Progenitor cell of endocrine pancreas (in vitro differentiated cells): ENCODE results near the gene PCCA. TPM values are rescaled to one million over a fixed set of nuclear protein-coding genes. Genes with fewer than 3 reads are reported as not detected.

Source experiments
- DNase-seq: peaks from one replicate; pipeline ENCODE4 v3.0.0; 2021; ENCODE audit warnings: low spot score; ENCODE audit not compliant: unreplicated experiment
- H3K27ac Mint-ChIP-seq: 2 replicates; pipeline ENCODE4 v1.8.0; 2021; ENCODE audit warnings: mild to moderate bottlenecking, moderate library complexity, mixed read lengths
- H3K27me3 Mint-ChIP-seq: 2 replicates; pipeline ENCODE4 v1.8.0; 2021; ENCODE audit warnings: mixed read lengths
- H3K36me3 Mint-ChIP-seq: 2 replicates; pipeline ENCODE4 v1.8.0; 2022; ENCODE audit warnings: mixed read lengths; ENCODE audit not compliant: insufficient read depth
- H3K4me1 Mint-ChIP-seq: 2 replicates; pipeline ENCODE4 v1.8.0; 2021; ENCODE audit warnings: low read depth, mixed read lengths
- H3K4me3 Mint-ChIP-seq: 2 replicates; pipeline ENCODE4 v1.8.0; 2021; ENCODE audit warnings: low read depth, mild to moderate bottlenecking, moderate library complexity, mixed read lengths
- H3K9me3 Mint-ChIP-seq: 2 replicates; pipeline ENCODE4 v1.8.0; 2021; ENCODE audit warnings: low read depth, mixed read lengths
- CTCF ChIP-seq: fragments of 200-600 bp; sonication (generic); IDR thresholded peaks from one replicate; pipeline ENCODE4 v1.5.0; 2021; ENCODE audit warnings: antibody characterized with exemption, mild to moderate bottlenecking; ENCODE audit not compliant: unreplicated experiment
- total RNA-seq: library from RNA; stranded (reverse); gene quantifications from 2 replicates; pipeline ENCODE4 v1.2.1, GENCODE V29; 2021

Gene PCCA
- total RNA-seq, 1 donor from 2014 or later = 48.1 TPM

- Mint-ChIP-seq H3K27me3 (no peaks in the 10 kb centered on the region), H3K4me3 (no peak overlapping the region), H3K36me3 (peaks cover 4% of the 10 kb centered on the region), H3K4me1 (peaks cover 11% of the 10 kb centered on the region), H3K9me3 (no peaks in the 10 kb centered on the region), H3K27ac (no peak overlapping the region)
- no peak for DNase-seq
- no peak for TF ChIP-seq CTCF
Measured at GRCh38 chr13:100495455-100495854, 406.6 kb downstream of the PCCA start.

GRCh38 chr13:100497389-100497788 lies 408.5 kb downstream of the PCCA start:
- DNase-seq = no peak
- TF ChIP-seq CTCF = no peak
- Mint-ChIP-seq H3K27ac (no peak overlapping the region), H3K9me3 (no peaks in the 10 kb centered on the region), H3K4me3 (no peak overlapping the region), H3K4me1 (no peaks in the 10 kb centered on the region), H3K27me3 (no peaks in the 10 kb centered on the region), H3K36me3 (peaks cover 3% of the 10 kb centered on the region)

DNA sequence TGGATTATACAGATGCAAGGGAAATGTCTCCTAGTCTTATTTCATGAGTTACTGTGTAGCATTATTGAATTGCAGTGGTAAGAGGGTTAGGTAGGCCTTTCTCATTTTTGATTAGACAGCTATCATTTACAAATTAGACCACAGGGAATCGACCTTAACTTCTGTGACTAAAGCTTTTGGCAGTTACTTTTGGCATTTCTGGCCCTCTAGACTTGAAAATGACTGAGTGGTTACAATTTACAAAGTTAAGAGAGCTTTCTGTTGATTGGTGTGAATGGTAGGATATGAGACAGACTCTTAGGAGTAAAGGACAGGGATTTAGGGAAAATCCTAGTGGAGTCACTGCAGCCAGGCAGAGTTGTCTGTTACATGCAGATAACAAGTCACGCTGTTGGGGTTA lies 413.6 kb downstream of the PCCA start:
- Mint-ChIP-seq H3K36me3 (no peaks in the 10 kb centered on the region), H3K4me1 (peaks cover 2% of the 10 kb centered on the region), H3K27me3 (no peaks in the 10 kb centered on the region), H3K9me3 (no peaks in the 10 kb centered on the region), H3K27ac (no peak overlapping the region), H3K4me3 (no peak overlapping the region)
- no peak for TF ChIP-seq CTCF
- no peak for DNase-seq

DNA sequence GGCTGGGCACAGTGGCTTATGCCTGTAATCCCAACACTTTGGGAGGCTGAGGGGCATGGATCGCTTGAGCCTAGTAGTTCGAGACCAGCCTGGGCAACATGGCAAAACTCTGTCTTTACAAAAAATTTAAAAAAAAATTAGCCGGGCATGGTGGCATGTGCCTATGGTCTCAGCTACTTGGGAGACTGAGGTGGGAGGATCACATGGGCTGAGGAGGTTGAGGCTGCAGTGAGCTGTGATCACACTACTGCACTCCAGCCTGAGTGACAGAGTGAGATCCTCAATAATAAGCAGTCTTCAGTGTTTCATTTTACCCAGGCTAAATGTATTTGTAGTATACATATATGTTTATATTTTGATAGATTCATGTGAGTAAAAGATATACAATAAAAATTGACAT lies 414.7 kb downstream of the PCCA start:
- no peak for TF ChIP-seq CTCF
- Mint-ChIP-seq H3K27me3 (no peaks in the 10 kb centered on the region), H3K36me3 (peaks cover 1% of the 10 kb centered on the region), H3K27ac (no peak overlapping the region), H3K9me3 (no peaks in the 10 kb centered on the region), H3K4me1 (peaks cover 2% of the 10 kb centered on the region), H3K4me3 (no peak overlapping the region)
- no peak for DNase-seq

- peaks cover 12% of the 10 kb centered on the region for H3K4me1 Mint-ChIP-seq
- no peak for TF ChIP-seq CTCF
Measured at GRCh38 chr13:100506154-100506553, 417.3 kb downstream of the PCCA start.

More at GRCh38 chr13:100506154-100506553, 417.3 kb downstream of the PCCA start:
- Mint-ChIP-seq H3K27ac (no peak overlapping the region), H3K36me3 (peaks cover 1% of the 10 kb centered on the region), H3K27me3 (no peaks in the 10 kb centered on the region), H3K9me3 (no peaks in the 10 kb centered on the region), H3K4me3 (no peak overlapping the region)
- no peak for DNase-seq
